ENCODE measurements around the gene PRPF38B.
"Not testable (repeated sequence)": the region's sequence is repeated elsewhere in the genome, so short reads cannot be mapped to it uniquely, and the experiment has no call there.

Gene PRPF38B

DNA sequence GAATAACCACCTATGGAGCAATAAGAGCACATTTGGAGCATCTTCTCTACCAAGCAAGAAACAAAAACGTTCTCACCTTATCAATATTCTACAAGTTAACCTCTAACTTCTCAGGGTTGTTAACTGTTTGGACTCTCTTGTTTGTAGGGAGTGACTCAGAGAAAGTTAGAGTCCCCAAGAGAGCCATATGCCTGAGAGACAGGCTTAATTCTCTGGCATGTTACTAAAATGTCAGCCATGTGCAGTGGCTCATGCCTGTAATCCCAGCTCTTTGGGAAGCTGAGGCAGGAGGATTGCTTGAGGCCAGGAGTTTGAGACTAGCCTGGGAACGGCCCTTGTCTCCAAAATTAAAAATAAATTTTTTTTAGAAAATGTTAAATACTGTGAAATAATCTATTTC lies 27.0 kb upstream of the PRPF38B start:
- DNase-seq (ENCODE audit: low read depth): no peak
- H3K4me3 ChIP-seq (ENCODE audit: low read depth, low read length): no peak overlapping the region
- TF ChIP-seq, protein P1, sequence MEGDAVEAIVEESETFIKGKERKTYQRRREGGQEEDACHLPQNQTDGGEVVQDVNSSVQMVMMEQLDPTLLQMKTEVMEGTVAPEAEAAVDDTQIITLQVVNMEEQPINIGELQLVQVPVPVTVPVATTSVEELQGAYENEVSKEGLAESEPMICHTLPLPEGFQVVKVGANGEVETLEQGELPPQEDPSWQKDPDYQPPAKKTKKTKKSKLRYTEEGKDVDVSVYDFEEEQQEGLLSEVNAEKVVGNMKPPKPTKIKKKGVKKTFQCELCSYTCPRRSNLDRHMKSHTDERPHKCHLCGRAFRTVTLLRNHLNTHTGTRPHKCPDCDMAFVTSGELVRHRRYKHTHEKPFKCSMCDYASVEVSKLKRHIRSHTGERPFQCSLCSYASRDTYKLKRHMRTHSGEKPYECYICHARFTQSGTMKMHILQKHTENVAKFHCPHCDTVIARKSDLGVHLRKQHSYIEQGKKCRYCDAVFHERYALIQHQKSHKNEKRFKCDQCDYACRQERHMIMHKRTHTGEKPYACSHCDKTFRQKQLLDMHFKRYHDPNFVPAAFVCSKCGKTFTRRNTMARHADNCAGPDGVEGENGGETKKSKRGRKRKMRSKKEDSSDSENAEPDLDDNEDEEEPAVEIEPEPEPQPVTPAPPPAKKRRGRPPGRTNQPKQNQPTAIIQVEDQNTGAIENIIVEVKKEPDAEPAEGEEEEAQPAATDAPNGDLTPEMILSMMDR (IDR thresholded peaks at IDR 0.05; ENCODE audit: control insufficient read depth, extremely low read depth, insufficient read depth): no peak

GRCh38 chr1:108665771-108666170 lies 26.3 kb upstream of the PRPF38B start:
- TF ChIP-seq, protein P1 (IDR thresholded peaks at IDR 0.05; ENCODE audit: control insufficient read depth, extremely low read depth, insufficient read depth): no peak
- H3K4me3 ChIP-seq (ENCODE audit: low read depth, low read length): no peak overlapping the region
- DNase-seq (ENCODE audit: low read depth): no peak

GRCh38 chr1:108667422-108667821 lies 24.7 kb upstream of the PRPF38B start:
- not testable (repeated sequence) for H3K4me3 ChIP-seq (ENCODE audit: low read depth, low read length)

DNA sequence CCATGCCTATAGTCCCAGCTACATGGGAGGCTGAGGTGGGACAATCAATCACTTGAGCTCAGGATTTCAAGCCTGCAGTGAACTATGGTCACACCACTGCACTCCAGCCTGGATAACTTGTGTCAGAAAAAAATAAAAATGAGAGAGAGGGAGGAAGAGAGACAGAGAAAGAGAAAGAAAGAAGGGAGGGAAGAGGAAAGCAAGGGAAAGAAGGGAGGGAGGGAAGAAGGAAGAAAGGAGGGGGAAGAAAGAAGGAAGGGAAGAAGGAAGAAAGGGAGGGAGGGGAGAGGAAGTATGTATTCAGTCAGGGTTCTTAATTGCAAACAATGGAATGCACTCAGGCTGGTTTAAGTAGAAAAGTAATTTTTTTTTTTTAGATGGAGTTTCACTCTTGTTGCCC lies 23.3 kb upstream of the PRPF38B start:
- H3K4me3 ChIP-seq (ENCODE audit: low read depth, low read length): no peak overlapping the region
- DNase-seq (ENCODE audit: low read depth): no peak
- TF ChIP-seq, protein P1 (IDR thresholded peaks at IDR 0.05; ENCODE audit: control insufficient read depth, extremely low read depth, insufficient read depth): no peak

More at GRCh38 chr1:108667422-108667821, 24.7 kb upstream of the PRPF38B start:
- DNase-seq (ENCODE audit: low read depth): not testable (repeated sequence)

DNA sequence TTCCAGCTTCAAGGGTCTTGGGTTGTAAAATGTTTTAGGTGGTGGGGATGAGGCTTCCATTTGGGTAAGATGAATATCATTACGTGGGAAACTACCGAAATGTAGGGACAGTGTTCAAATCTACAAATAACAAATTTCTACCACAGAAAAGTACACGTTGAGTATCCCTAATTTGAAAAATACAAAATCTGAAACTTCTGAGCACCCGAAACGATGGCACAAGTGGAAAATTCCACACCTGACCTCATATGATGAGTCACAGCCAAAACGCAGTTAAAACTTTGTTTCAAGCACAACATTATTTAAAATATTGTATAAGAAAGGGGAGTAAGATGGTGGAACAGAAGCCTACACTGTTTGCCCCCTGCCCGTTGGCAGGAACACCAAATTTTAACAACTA lies 22.4 kb upstream of the PRPF38B start:
- H3K4me3 ChIP-seq (ENCODE audit: low read depth, low read length): no peak overlapping the region
- no peak for DNase-seq (ENCODE audit: low read depth)

GRCh38 chr1:108670131-108670773 lies 21.9 kb upstream of the PRPF38B start:
- H3K4me3 ChIP-seq (ENCODE audit: low read depth, low read length): no peak overlapping the region
- TF ChIP-seq, protein P1 (IDR thresholded peaks at IDR 0.05; ENCODE audit: control insufficient read depth, extremely low read depth, insufficient read depth): no peak
- no peak for DNase-seq (ENCODE audit: low read depth)

More for the DNA sequence above, 22.4 kb upstream of the PRPF38B start:
- TF ChIP-seq, protein P1 (IDR thresholded peaks at IDR 0.05; ENCODE audit: control insufficient read depth, extremely low read depth, insufficient read depth): no peak

DNA sequence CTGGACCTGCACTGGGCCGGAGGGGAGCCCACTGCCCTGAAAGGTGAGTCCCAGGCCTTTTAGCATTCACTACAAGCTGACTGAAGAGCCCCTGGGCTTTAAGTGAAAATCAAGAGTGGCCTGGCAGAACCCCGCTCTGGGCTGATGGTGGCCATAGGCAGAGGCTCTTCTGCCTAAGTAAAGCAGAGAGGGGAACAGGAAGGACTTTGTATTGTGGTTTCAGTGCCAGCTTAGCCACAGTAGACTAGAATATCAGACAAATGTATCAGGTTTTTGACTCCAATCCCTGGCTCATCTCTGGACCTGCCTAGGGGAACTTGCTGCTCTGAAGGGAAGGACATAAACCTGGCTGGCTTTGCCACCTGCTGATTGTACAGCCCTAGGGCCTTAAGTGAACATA lies 21.0 kb upstream of the PRPF38B start:
- DNase-seq (ENCODE audit: low read depth): no peak
- TF ChIP-seq, protein P1 (IDR thresholded peaks at IDR 0.05; ENCODE audit: control insufficient read depth, extremely low read depth, insufficient read depth): no peak
- no peak overlapping the region for H3K4me3 ChIP-seq (ENCODE audit: low read depth, low read length)
